ENCODE results near the gene CCDC71L.

CCDC71L gene

GRCh38 chr7:106659166-106659962, 1.6 kb downstream of the CCDC71L start:
- no peak for DNase-seq (ENCODE audit: low spot score)

DNA sequence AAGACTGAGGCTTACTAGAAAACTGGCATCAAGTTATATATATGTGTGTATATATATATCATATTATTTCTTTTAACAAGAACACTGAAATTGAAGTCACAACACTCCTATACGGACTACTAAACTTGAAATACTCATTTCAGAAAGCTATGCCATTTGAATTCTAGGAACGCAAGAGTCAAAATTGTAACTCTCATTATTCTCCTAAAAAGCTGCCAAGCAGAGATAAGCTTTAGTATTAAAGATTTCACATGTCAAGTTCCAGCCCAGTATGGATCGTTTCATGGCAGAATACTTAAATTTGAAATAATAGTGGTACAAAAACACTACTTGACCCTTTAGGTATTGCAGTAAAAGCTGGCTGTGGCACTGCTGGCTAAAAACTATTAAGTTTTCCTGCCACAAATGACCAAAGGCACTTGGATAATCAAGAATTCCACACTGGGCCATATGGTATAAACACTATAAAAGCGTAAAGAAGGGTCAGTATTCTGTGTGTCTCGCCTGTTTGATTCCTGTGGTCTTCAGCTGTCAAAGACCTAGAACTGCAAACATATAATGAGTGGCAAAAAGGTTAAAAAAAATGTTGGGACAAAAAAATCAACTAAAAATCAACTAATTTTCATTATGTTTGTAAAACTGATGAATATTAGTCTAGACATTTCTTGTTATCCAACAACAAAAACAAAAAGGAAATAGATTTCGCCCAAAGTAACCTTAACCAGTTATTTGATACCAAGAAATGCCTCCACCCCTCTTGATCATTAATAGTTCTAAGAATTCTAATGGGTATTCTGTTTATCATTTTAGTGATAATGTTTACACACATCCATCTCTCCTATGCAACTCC, 2.4 kb downstream of the CCDC71L start:
- no peak for DNase-seq (ENCODE audit: low spot score)

DNA sequence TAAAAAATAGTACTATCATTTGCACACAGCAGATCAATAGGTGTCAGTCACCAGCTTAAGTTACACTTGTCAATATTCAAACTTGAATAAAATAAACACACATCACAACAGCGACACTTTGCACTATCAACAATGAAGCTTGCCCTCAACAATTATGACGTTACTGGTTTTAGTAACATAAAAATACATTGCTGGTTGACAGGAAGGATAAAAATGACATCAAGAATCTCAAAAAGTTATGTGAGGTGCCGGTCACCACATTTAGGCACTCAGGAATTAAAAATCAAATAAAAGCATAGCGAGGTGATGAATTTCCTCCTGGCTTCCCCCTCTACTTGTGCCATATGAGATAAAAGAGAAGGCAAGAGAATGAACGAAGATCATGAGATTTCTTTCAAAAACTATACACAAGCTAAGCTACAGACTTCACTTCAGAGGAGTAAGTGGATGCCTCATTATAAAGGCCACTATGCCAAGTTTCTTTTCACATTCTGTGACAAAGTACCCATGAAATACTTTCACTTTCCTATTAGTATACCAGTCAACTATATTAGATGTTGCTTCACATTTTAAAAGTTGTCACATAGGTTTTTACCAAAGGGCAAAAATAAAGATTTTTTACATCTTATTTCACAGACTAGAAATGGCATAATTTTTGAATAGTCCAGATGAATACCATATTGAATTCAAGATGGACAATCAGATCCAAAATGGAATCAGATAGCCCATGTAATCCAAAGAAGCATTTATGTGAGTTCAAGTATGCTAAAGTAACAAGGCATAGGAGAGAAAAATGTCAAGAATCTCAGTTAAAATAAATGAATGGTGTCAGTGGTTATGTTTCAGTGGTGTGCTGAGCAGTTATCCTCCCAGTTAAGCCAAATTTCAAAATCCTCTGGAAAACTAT, 3.6 kb downstream of the CCDC71L start:
- peak; percentile 26 for DNase-seq (ENCODE audit: low spot score)

- no peak for DNase-seq (ENCODE audit: low spot score)
Observed at GRCh38 chr7:106655703-106656498, 5.1 kb downstream of the CCDC71L start.

GRCh38 chr7:106653488-106653887, 7.5 kb downstream of the CCDC71L start:
- no peak for DNase-seq (ENCODE audit: low spot score)

GRCh38 chr7:106652909-106653308, 8.0 kb downstream of the CCDC71L start:
- DNase-seq (ENCODE audit: low spot score): no peak

DNA sequence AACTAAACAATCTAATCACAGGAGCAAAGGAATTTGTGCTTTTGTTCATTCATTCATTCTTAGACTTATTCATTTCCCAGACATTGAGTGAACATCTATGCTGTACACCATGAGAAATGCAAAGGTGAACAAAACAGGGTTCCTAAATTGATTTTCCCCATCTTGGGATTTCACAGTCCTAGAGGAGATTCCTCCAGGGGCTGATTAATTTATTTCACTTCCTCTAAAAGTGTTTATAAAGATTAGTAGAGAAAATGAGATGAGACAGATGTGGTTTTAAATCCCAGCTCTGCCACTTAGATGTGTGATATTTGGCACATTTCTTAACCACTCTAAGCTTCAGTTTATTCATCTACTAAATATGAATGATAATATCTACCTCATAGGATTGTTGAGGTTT, 8.9 kb downstream of the CCDC71L start:
- no peak for DNase-seq (ENCODE audit: low spot score)

DNA sequence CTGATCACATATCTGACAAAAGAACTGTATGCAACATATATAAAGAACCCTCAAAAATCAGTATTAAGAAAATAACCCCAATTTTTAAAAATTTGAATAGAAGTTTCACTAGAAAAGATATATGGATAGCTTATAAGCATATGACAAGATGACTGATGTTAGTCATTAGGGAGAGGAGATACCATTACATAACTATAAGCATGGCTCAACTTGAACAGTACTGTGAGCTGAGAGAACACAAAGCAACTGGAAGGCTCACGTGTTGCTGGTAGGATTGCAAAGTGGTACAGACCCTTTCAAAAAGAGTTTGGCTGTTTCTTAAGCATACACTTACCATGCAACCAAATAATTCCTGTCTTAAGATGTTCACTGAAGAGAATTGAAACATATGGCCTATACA, 14.7 kb downstream of the CCDC71L start:
- DNase-seq (ENCODE audit: low spot score): no peak

- no peak for DNase-seq (ENCODE audit: low spot score)
Observed at GRCh38 chr7:106644999-106645398, 16.0 kb downstream of the CCDC71L start.

- DNase-seq (ENCODE audit: low spot score): no peak
Observed at GRCh38 chr7:106643216-106644000, 17.6 kb downstream of the CCDC71L start.

- no peak for DNase-seq (ENCODE audit: low spot score)
Observed at GRCh38 chr7:106641416-106641815, 19.5 kb downstream of the CCDC71L start.

- DNase-seq (ENCODE audit: low spot score): no peak
Observed at GRCh38 chr7:106640368-106641141, 20.4 kb downstream of the CCDC71L start.

GRCh38 chr7:106639476-106640334, 21.3 kb downstream of the CCDC71L start:
- no peak for DNase-seq (ENCODE audit: low spot score)

DNA sequence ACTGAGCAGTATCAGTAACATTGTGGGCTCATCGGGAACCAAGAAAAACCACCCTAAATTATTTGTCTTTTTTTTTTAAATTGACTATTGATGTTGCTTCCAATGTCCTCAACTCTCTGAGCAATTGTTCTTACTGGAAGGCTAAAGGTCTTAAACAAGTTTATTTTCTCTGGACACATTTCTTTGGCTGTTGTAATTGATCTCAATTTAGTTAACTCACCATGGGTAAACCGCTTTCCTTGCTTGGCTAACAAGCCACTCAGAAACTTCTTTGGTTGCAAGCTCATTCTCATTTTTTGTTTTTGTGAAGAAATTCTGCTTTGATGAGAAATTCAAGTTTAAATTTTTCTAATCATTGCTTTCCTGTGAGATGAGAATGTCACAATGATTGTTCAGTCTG, 25.5 kb downstream of the CCDC71L start:
- no peak for DNase-seq (ENCODE audit: low spot score)

- DNase-seq (ENCODE audit: low spot score): no peak
Observed at GRCh38 chr7:106634958-106635357, 26.0 kb downstream of the CCDC71L start.

DNA sequence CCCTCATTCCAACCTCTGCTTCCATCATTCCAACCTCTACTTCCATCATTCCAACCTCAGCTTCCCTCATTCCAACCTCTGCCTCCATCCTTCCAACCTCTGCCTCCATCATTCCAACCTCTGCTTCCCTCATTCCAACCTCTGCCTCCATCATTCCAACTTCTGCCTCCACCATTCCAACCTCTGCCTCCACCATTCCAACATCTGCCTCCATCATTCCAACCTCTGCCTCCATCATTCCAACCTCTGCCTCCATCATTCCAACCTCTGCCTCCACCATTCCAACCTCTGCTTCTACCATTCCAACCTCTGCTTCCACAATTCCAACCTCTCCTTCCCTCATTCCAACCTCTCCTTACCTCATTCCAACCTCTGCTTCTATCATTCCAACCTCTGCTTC, 30.3 kb downstream of the CCDC71L start:
- no peak for DNase-seq (ENCODE audit: low spot score)

DNA sequence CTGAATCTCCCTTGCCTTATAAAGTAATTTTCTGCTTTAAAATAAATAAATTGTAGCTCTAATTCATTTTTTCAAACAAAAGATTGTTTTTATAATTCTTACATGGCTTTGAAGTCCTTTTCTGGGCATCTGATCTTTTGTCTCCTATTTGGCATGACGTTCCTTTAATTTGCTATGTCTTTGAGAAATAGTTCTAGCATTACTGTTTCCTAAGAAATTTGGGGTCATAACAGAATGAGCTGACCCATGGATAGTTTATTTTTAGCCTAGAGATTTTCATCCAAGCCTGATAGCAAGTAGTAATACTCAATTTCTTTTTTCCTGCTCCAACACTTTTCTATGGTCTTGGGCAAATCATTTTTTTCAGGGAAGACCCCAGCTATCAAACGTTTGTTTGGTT, 31.4 kb downstream of the CCDC71L start:
- DNase-seq (ENCODE audit: low spot score): peak; percentile 37

GRCh38 chr7:106626376-106627164, 34.4 kb downstream of the CCDC71L start:
- DNase-seq (ENCODE audit: low spot score): no peak

Data from hepatic stellate cell (primary cell).